GM18520 (cell line): Measurements from ENCODE around the gene FMNL2.

Source experiments
- ATAC-seq: cut with Tn5 transposase; IDR thresholded peaks from one replicate; pipeline ENCODE4 v1.9.1; 2021; ENCODE audit not compliant: unreplicated experiment

Gene FMNL2

DNA sequence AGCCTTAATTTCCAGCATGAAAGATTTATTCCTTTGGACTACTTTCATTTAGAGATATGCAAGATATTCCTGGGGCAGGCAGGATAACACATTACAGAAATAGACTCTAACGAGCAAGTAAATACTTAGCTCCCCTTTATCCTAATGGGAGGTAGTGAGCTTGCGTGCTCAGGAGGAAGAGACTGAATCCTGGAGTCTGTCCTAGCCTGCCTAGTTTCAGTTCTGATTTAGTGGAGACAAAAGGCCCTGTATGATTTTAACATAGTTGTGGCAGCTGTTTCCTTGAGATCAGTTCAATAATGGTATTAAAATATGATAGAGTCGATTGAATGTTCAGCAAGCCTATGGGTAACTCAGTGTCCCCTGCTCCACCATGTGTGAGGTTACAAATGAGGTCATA lies 109.5 kb downstream of the FMNL2 start:
- no peak for ATAC-seq

DNA sequence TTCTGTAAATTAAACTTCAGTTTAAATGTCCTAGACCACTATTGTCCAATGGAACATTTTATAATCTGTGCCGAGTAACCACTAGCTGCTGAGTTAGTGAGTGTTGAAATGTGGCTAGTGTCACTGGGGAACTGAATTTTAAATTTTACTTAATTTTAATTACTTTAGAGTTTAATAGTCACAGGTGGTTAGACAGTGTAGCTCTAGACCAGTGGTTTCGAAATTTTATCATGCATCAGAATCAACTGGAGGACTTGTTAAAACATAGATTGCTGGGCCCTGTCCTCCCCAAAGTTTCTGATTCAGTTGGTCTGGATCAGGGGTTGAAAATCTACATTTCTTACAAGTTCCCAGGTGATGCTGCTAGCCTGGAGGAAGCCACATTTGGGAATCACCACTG lies 110.4 kb downstream of the FMNL2 start:
- no peak for ATAC-seq

- no peak for ATAC-seq
Observed at GRCh38 chr2:152445791-152446201, 110.8 kb downstream of the FMNL2 start.

DNA sequence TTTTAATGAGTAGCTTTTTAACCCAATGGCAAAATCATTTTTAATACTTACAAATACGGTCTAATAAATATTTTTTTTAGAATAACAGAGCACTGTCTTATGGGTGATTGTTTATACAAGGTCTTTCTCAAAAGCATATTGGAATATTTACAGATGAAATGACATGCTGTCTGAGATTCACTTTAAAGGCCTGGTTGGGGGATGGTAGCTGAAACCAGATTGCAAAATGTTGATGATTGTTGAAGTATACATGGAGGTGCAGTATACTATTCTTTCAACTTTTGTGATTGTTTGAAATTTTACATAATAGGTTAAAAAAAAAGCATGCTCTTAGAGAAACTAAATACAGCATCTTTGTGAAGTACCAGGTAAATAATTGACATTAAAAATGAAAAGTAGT lies 111.2 kb downstream of the FMNL2 start:
- no peak for ATAC-seq

GRCh38 chr2:152447897-152448296 lies 112.9 kb downstream of the FMNL2 start:
- no peak for ATAC-seq

DNA sequence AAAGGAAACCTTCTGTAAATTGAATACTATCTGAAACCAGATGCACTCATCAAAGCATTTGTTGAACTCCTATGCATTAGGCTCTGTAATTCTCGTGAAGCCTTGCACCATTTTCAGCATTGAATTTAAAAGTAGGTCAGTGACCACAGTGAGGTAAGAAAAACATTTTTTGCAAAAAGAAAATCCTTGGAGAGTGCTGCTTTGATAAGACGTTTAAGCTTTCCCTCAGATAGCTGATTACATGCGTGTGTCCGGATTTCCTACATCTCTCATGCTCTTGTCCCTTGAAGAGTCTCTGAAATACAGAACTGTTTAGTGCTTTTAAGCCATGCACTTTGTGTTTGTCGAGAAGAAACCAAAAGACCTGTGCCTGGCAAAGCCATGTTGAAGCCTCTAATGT lies 113.6 kb downstream of the FMNL2 start:
- ATAC-seq = no peak

DNA sequence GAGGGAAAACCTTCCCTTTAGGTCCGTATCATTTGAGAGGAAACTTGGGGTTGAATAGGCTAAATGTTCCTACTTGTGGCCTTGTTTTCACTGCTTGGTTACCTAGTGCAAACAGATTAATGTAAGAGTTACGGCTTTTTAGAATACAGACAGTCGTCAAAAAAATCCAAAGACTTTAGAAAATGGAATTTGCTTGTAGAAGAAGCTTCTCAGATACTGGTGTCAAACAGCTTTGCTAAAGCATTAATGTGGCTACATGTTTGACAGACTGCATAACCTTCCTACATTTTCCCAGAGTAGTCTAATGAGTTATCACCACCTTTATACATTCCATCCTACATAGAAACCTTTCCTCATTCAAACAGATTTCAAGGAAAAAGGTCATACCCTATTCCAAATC lies 114.6 kb downstream of the FMNL2 start:
- no peak for ATAC-seq

GRCh38 chr2:152450176-152450575 lies 115.2 kb downstream of the FMNL2 start:
- no peak for ATAC-seq

DNA sequence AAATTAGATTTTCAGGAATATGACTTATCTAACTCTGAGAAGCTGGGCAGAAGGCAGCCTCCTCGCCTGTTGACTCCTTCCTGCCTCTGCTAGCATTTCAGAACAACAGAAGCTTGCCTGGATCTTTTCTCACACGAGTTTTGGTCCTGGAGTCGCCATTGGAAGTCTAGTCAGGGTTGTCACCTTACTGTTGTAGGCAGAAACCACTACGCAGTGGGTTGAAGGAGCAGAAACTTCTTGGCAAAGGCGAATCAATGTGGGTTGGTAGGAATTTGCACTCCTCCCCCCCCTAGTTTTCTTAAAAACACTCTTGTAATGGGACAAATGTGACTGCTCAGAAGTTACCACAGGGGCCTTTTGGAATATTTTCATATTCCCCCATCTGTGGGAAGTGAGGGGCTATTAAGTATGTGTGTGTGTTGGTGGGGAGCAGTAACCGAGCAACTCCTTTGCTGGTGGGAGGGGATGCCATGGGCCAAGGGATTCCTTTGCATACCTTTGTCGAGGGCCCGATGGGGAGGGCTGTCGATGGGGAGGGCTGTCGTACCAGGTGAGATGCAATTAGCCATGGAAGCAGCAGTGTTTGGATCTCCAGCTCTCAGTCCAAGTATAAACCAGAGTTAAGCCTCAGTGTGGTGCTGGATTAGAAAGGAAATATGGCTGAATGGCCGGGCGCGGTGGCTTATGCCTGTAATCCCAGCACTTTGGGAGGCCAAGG lies 117.4 kb downstream of the FMNL2 start:
- no peak for ATAC-seq

- no peak for ATAC-seq
Observed at GRCh38 chr2:152453129-152453911, 118.3 kb downstream of the FMNL2 start.

GRCh38 chr2:152454371-152454770 lies 119.4 kb downstream of the FMNL2 start:
- no peak for ATAC-seq

- no peak for ATAC-seq
Observed at GRCh38 chr2:152454960-152455359, 120.0 kb downstream of the FMNL2 start.

DNA sequence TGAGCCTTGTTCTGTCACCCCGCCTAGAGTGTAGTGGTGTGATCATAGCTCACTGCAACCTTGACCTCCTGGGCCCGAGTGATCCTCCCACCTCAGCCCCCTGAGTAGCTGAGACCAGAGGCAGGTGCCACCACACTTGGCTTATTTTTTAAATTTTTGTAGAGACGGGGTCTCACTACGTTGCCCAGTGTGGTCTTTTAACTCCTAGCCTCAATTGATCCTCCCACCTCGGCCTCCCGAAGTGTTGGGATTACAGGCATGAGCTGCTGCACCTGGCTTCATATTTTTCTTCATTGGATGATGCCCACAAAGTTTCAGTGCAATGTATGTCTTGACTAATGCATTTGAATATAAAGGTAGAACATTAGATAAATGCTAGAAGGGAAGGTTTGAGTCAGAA lies 120.8 kb downstream of the FMNL2 start:
- ATAC-seq = no peak

- no peak for ATAC-seq
Observed at GRCh38 chr2:152456262-152456661, 121.3 kb downstream of the FMNL2 start.

GRCh38 chr2:152458441-152458940 lies 123.5 kb downstream of the FMNL2 start:
- ATAC-seq = no peak

- no peak for ATAC-seq
Observed at GRCh38 chr2:152459091-152459490, 124.1 kb downstream of the FMNL2 start.

GRCh38 chr2:152460567-152460966 lies 125.6 kb downstream of the FMNL2 start:
- no peak for ATAC-seq

GRCh38 chr2:152462120-152462519 lies 127.1 kb downstream of the FMNL2 start:
- no peak for ATAC-seq

DNA sequence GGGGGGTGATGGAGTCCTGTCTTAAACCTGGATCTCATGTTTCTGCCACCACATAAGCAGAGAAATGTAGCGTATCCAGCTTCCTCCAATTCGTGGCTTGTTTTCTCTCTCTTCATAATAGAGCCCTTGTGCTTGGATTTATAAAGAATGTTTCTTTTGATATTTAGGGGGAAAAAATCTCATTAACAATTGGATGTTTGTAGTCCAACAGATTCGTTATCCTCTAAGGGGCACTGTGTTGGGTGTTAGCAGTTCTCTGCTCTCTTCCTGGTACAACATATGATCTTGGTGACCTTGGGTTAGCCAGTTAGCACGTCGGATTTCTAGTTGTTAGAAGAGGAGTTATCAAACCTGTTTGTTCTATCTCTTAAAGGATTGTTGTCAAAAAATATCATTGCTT lies 127.8 kb downstream of the FMNL2 start:
- ATAC-seq = no peak

DNA sequence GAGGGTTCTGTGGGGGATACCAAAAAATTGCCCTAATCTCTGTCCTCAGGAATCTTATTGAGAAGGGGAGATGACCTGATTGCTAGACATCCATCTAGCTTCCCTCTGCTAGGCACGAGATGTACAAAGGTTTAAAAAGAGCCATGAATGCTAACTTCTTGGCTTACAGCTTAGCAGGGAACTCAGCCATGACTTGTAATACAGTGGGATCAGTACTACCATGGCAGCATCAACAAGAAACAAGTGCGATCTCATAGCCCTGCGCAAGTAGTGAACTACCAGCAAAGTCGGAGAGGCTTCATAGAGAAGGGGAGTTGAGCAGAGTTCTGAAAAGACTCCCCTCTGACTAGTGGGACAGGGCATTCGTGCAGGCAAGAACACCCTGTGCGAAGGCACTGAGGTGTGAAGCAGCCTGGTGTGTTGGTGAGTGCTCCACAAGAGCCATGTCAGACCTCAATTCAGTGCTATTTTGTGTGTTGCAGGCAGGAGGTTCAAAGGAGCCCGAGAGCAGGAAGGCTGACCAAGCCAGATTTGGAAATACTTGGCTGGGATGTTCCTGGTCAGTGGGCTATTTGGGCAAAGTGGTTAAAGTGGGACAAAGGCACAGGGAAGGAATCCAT lies 130.0 kb downstream of the FMNL2 start:
- ATAC-seq = no peak

DNA sequence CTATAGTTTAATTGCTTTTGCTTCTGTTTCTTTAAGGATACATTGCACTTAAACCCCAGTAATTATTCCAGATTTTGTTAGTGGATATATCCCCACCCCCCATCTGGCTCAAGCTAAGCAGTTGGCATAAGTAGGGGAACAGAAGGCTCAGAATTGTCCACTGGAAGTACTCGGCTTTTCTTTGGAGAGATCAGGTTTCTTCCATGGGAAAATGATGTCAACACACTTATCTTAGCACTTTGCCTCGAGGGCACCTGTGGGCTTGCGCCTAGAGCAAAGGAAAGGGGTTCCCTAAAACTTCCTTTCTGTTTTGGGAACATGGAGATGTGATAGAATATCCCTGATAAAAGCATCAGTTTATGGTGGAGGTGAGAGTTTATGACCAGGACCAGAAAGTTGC lies 130.6 kb downstream of the FMNL2 start:
- ATAC-seq = no peak

GRCh38 chr2:152466041-152466440 lies 131.1 kb downstream of the FMNL2 start:
- ATAC-seq = no peak
